ENCODE data around the gene ZWILCH.
"Not testable (repeated sequence)": the region's sequence is repeated elsewhere in the genome, so short reads cannot be mapped to it uniquely, and the experiment has no call there.

The ZWILCH gene

GRCh38 chr15:66504563-66505429 lies at the start of gene ZWILCH, which contains the start of gene RPL4:
ZWILCH (plus strand) TSS chr15:66505326; CDS start chr15:66505339, 13 bp downstream.
RPL4 (minus strand) TSS chr15:66504855; CDS start chr15:66504790, 65 bp downstream.
- no peaks in the 10 kb centered on the region for H3K9me3 ChIP-seq (ENCODE audit: control insufficient read depth, low read depth, low read length)
- H3K4me1 ChIP-seq (ENCODE audit: control insufficient read depth, low read depth, low read length): no peaks in the 10 kb centered on the region
- H3K9ac ChIP-seq (ENCODE audit: low read length): peak within 1 kb of the TSS; percentile 96
- peak within 1 kb of the TSS; percentile 88 for H3K27ac ChIP-seq (ENCODE audit: low read length)
- H3K36me3 ChIP-seq (ENCODE audit: control insufficient read depth, low read depth, low read length): peaks cover 43% of the 10 kb centered on the region
- H3K27me3 ChIP-seq (ENCODE audit: control insufficient read depth, insufficient read depth, low read length): no peaks in the 10 kb centered on the region
- H3K4me3 ChIP-seq (ENCODE audit: low read length): peak within 1 kb of the TSS; percentile 91

- no peak overlapping the region for H3K27ac ChIP-seq (ENCODE audit: low read length)
- no peak overlapping the region for H3K4me3 ChIP-seq (ENCODE audit: low read length)
- H3K36me3 ChIP-seq (ENCODE audit: control insufficient read depth, low read depth, low read length): no peaks in the 10 kb centered on the region
- no peaks in the 10 kb centered on the region for H3K27me3 ChIP-seq (ENCODE audit: control insufficient read depth, insufficient read depth, low read length)
- H3K9ac ChIP-seq (ENCODE audit: low read length): no peak overlapping the region
- H3K9me3 ChIP-seq (ENCODE audit: control insufficient read depth, low read depth, low read length): no peaks in the 10 kb centered on the region
- peaks cover 5% of the 10 kb centered on the region for H3K4me1 ChIP-seq (ENCODE audit: control insufficient read depth, low read depth, low read length)
Observed at GRCh38 chr15:66456211-66456610, 48.9 kb upstream of the ZWILCH start.

GRCh38 chr15:66459818-66460615 lies 45.1 kb upstream of the ZWILCH start:
- Histone ChIP-seq H3K36me3 (ENCODE audit: control insufficient read depth, low read depth, low read length) (no peaks in the 10 kb centered on the region), H3K4me1 (ENCODE audit: control insufficient read depth, low read depth, low read length) (peaks cover 25% of the 10 kb centered on the region), H3K27ac (ENCODE audit: low read length) (no peak overlapping the region)

GRCh38 chr15:66461294-66461693 lies 43.8 kb upstream of the ZWILCH start:
- H3K4me1 ChIP-seq (ENCODE audit: control insufficient read depth, low read depth, low read length): peaks cover 25% of the 10 kb centered on the region
- H3K9ac ChIP-seq (ENCODE audit: low read length); H3K36me3 ChIP-seq (ENCODE audit: control insufficient read depth, low read depth, low read length); H3K27me3 ChIP-seq (ENCODE audit: control insufficient read depth, insufficient read depth, low read length); H3K9me3 ChIP-seq (ENCODE audit: control insufficient read depth, low read depth, low read length); H3K27ac ChIP-seq (ENCODE audit: low read length); H3K4me3 ChIP-seq (ENCODE audit: low read length): not testable (repeated sequence)

More at GRCh38 chr15:66459818-66460615, 45.1 kb upstream of the ZWILCH start:
- Histone ChIP-seq H3K9me3 (ENCODE audit: control insufficient read depth, low read depth, low read length) (no peaks in the 10 kb centered on the region), H3K4me3 (ENCODE audit: low read length) (no peak overlapping the region), H3K9ac (ENCODE audit: low read length) (no peak overlapping the region), H3K27me3 (ENCODE audit: control insufficient read depth, insufficient read depth, low read length) (no peaks in the 10 kb centered on the region)

GRCh38 chr15:66461917-66462316 lies 43.2 kb upstream of the ZWILCH start:
- Histone ChIP-seq H3K27me3 (ENCODE audit: control insufficient read depth, insufficient read depth, low read length) (no peaks in the 10 kb centered on the region), H3K9me3 (ENCODE audit: control insufficient read depth, low read depth, low read length) (no peaks in the 10 kb centered on the region), H3K4me1 (ENCODE audit: control insufficient read depth, low read depth, low read length) (peaks cover 25% of the 10 kb centered on the region), H3K36me3 (ENCODE audit: control insufficient read depth, low read depth, low read length) (no peaks in the 10 kb centered on the region), H3K27ac (ENCODE audit: low read length) (no peak overlapping the region), H3K4me3 (ENCODE audit: low read length) (no peak overlapping the region), H3K9ac (ENCODE audit: low read length) (no peak overlapping the region)

- H3K27me3 ChIP-seq (ENCODE audit: control insufficient read depth, insufficient read depth, low read length): no peaks in the 10 kb centered on the region
- H3K36me3 ChIP-seq (ENCODE audit: control insufficient read depth, low read depth, low read length): no peaks in the 10 kb centered on the region
- no peaks in the 10 kb centered on the region for H3K9me3 ChIP-seq (ENCODE audit: control insufficient read depth, low read depth, low read length)
- H3K4me1 ChIP-seq (ENCODE audit: control insufficient read depth, low read depth, low read length): peaks cover 25% of the 10 kb centered on the region
- H3K4me3 ChIP-seq (ENCODE audit: low read length): no peak overlapping the region
- H3K9ac ChIP-seq (ENCODE audit: low read length): no peak overlapping the region
- no peak overlapping the region for H3K27ac ChIP-seq (ENCODE audit: low read length)
Observed at GRCh38 chr15:66462627-66463026, 42.5 kb upstream of the ZWILCH start.

GRCh38 chr15:66465294-66465693 lies 39.8 kb upstream of the ZWILCH start:
- peaks cover 27% of the 10 kb centered on the region for H3K4me1 ChIP-seq (ENCODE audit: control insufficient read depth, low read depth, low read length)
- H3K27ac ChIP-seq (ENCODE audit: low read length); H3K27me3 ChIP-seq (ENCODE audit: control insufficient read depth, insufficient read depth, low read length); H3K9ac ChIP-seq (ENCODE audit: low read length); H3K36me3 ChIP-seq (ENCODE audit: control insufficient read depth, low read depth, low read length); H3K4me3 ChIP-seq (ENCODE audit: low read length); H3K9me3 ChIP-seq (ENCODE audit: control insufficient read depth, low read depth, low read length): not testable (repeated sequence)

GRCh38 chr15:66467162-66468040 lies 37.7 kb upstream of the ZWILCH start:
- not testable (repeated sequence) for H3K27ac ChIP-seq (ENCODE audit: low read length); H3K36me3 ChIP-seq (ENCODE audit: control insufficient read depth, low read depth, low read length); H3K27me3 ChIP-seq (ENCODE audit: control insufficient read depth, insufficient read depth, low read length); H3K4me3 ChIP-seq (ENCODE audit: low read length); H3K9ac ChIP-seq (ENCODE audit: low read length); H3K9me3 ChIP-seq (ENCODE audit: control insufficient read depth, low read depth, low read length)
- H3K4me1 ChIP-seq (ENCODE audit: control insufficient read depth, low read depth, low read length): peaks cover 35% of the 10 kb centered on the region

GRCh38 chr15:66470825-66471224 lies 34.3 kb upstream of the ZWILCH start:
- not testable (repeated sequence) for H3K27me3 ChIP-seq (ENCODE audit: control insufficient read depth, insufficient read depth, low read length); H3K9me3 ChIP-seq (ENCODE audit: control insufficient read depth, low read depth, low read length); H3K4me3 ChIP-seq (ENCODE audit: low read length); H3K9ac ChIP-seq (ENCODE audit: low read length); H3K27ac ChIP-seq (ENCODE audit: low read length); H3K36me3 ChIP-seq (ENCODE audit: control insufficient read depth, low read depth, low read length)
- H3K4me1 ChIP-seq (ENCODE audit: control insufficient read depth, low read depth, low read length): peaks cover 54% of the 10 kb centered on the region

- peaks cover 65% of the 10 kb centered on the region for H3K4me1 ChIP-seq (ENCODE audit: control insufficient read depth, low read depth, low read length)
- H3K36me3 ChIP-seq (ENCODE audit: control insufficient read depth, low read depth, low read length): no peaks in the 10 kb centered on the region
- H3K27me3 ChIP-seq (ENCODE audit: control insufficient read depth, insufficient read depth, low read length): no peaks in the 10 kb centered on the region
- no peak overlapping the region for H3K9ac ChIP-seq (ENCODE audit: low read length)
- H3K4me3 ChIP-seq (ENCODE audit: low read length): no peak overlapping the region
- H3K27ac ChIP-seq (ENCODE audit: low read length): no peak overlapping the region
- no peaks in the 10 kb centered on the region for H3K9me3 ChIP-seq (ENCODE audit: control insufficient read depth, low read depth, low read length)
Observed at GRCh38 chr15:66472176-66472999, 32.7 kb upstream of the ZWILCH start.
